Measurements from ENCODE around the gene GALP.

- TF ChIP-seq CTCF (IDR thresholded peaks at IDR 0.05) (no peak), EZH2 (IDR thresholded peaks at IDR 0.05; ENCODE audit: borderline replicate concordance, insufficient read depth, low read depth, low read length, poor library complexity, severe bottlenecking) (no peak)
Observed at GRCh38 chr19:56209091-56209490, 33.3 kb downstream of the GALP start.
